Ascending aorta (tissue), 2 donors: ENCODE results near the gene ASAP2. TPM values are rescaled to one million over a fixed set of nuclear protein-coding genes. Genes with fewer than 3 reads are reported as not detected.
A peak's percentile ranks its signal among the peaks of the same experiment; 100 is the strongest.

Experiments
- DNase-seq, 2 donors: peaks; one replicate each; pipeline ENCODE4 v3.0.0-alpha.2; 2019; ENCODE audit warnings: low spot score in 2 of 2
- H3K27ac ChIP-seq, 2 donors: fragments of 200-600 bp; sonication (generic); one replicate each; pipeline ENCODE4 v1.5.1; 2016 to 2017; ENCODE audit warnings: mild to moderate bottlenecking in 1 of 2
- H3K27me3 ChIP-seq: fragments of 200-600 bp; sonication (generic); one replicate; pipeline ENCODE4 v1.5.1; 2017
- H3K36me3 ChIP-seq, 2 donors: fragments of 200-600 bp; sonication (generic); one replicate each; pipeline ENCODE4 v1.5.1; 2016
- H3K4me1 ChIP-seq, 2 donors: fragments of 200-600 bp; sonication (generic); one replicate each; pipeline ENCODE4 v1.5.1; 2016 to 2017; ENCODE audit warnings: mild to moderate bottlenecking in 1 of 2
- H3K4me3 ChIP-seq, 2 donors: fragments of 200-600 bp; sonication (generic); one replicate each; pipeline ENCODE4 v1.5.1; 2016 to 2017; ENCODE audit warnings: mild to moderate bottlenecking in 1 of 2
- H3K9me3 ChIP-seq, 2 donors: fragments of 200-600 bp; sonication (generic); one replicate each; pipeline ENCODE4 v1.5.1; 2016
- intact Hi-C: fragments of 100-400 bp; cut with DNase I; formaldehyde crosslinking; loops from one replicate; pipeline ENCODE4 v1.15.1; 2023
- total RNA-seq: library from RNA; depleted of rRNA; stranded (reverse); fragments of >200 nt; gene quantifications from one replicate; pipeline ENCODE4 v1.1.0, GENCODE V29; 2016
- TF ChIP-seq, protein P1 (sequence below), 3 experiments: fragments of 200-600 bp in 2 of 3; fragments of 450-650 bp in 1 of 3; sonication (generic) in 2 of 3; IDR thresholded peaks; one replicate each; pipeline ENCODE4 v1.5.1; 2016 to 2019; ENCODE audit warnings: antibody characterized with exemption in 3 of 3, mild to moderate bottlenecking in 1 of 3, moderate library complexity in 1 of 3

Gene ASAP2
- total RNA-seq, 1 donor from 2014 or later, result 56.9 TPM

DNA sequence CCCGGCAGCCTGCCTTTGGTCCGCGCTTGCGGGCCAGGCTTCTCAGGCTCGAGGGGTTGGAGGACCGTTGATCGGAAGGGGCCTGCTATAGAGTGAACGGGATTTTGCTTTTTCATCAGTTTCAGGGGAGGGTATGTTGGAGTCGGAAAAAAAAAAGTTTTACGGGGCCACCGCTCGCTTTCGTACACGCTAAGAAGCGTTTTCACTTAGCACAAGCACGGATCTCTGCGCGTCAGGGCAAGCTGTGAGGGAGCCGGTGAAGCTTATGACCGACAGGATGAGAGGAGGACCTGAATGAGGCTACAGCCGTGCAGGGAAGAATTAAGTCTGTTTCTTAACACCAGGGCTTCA lies 217.3 kb downstream of the ASAP2 start:
- H3K9me3 ChIP-seq, result no peaks in the 10 kb centered on the region
- TF ChIP-seq, protein P1, sequence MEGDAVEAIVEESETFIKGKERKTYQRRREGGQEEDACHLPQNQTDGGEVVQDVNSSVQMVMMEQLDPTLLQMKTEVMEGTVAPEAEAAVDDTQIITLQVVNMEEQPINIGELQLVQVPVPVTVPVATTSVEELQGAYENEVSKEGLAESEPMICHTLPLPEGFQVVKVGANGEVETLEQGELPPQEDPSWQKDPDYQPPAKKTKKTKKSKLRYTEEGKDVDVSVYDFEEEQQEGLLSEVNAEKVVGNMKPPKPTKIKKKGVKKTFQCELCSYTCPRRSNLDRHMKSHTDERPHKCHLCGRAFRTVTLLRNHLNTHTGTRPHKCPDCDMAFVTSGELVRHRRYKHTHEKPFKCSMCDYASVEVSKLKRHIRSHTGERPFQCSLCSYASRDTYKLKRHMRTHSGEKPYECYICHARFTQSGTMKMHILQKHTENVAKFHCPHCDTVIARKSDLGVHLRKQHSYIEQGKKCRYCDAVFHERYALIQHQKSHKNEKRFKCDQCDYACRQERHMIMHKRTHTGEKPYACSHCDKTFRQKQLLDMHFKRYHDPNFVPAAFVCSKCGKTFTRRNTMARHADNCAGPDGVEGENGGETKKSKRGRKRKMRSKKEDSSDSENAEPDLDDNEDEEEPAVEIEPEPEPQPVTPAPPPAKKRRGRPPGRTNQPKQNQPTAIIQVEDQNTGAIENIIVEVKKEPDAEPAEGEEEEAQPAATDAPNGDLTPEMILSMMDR (IDR thresholded peaks at IDR 0.05), result no peak
- peak overlapping the region; percentile 91 to 94 for H3K27ac ChIP-seq
- intact Hi-C loops, result loop anchor here (1.0 to 10.0 kb wide), 6 partner anchors 51 to 419 kb away; partner anchors contain the start of genes ADAM17, ASAP2, IAH1 and MBOAT2
- no peak for DNase-seq
- H3K36me3 ChIP-seq, result peaks cover under 1 to 2% of the 10 kb centered on the region in 2 donors
- H3K27me3 ChIP-seq, result no peaks in the 10 kb centered on the region
- peaks cover 7 to 33% of the 10 kb centered on the region in 2 donors for H3K4me1 ChIP-seq
- H3K4me3 ChIP-seq, result peak overlapping the region; percentile 83 to 93

DNA sequence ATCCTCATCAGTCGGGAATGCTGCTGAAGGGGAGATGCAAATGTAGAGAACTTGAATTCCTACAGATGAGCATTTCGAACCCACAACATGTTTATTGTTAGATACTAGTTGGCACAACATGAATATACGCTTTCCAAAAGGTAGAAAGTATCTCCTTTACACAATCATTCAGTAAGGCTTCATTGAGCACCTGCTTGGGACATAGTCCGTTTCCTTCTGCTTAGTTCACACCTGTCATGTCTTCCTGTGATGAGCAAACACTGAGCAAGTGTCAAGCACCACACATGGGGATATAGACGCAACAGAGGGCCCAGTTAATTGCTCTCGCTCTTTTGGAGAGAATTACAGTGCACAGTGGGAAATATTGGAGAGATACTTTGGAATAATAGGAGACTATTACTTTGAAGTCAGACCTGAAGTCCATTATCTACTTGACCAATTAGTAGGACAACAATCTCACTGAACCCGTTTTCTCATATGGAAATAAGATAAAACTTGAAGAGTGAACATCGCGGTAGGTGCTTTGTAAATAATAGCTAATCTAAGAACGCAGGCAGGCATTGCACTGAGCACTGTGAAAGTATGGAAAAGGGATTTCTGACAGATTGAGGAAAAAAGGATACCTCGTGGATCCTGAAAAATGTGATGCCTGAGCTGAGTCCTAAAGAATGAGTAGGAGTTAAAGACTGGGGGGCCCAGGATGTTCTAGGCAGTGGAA lies 218.0 kb downstream of the ASAP2 start:
- Histone ChIP-seq H3K27me3 (no peaks in the 10 kb centered on the region), H3K4me1 (peaks cover 7 to 33% of the 10 kb centered on the region in 2 donors), H3K4me3 (peak overlapping the region; percentile 83 to 93), H3K9me3 (no peaks in the 10 kb centered on the region), H3K27ac (no peak overlapping the region), H3K36me3 (peaks cover 5 to 7% of the 10 kb centered on the region in 2 donors)
- TF ChIP-seq, protein P1 (IDR thresholded peaks at IDR 0.05), result no peak
- DNase-seq, result no peak
- intact Hi-C loops, result loop anchor here (5.0 to 10.0 kb wide), 2 partner anchors 217 to 420 kb away; partner anchors contain the start of genes ASAP2 and MBOAT2

DNA sequence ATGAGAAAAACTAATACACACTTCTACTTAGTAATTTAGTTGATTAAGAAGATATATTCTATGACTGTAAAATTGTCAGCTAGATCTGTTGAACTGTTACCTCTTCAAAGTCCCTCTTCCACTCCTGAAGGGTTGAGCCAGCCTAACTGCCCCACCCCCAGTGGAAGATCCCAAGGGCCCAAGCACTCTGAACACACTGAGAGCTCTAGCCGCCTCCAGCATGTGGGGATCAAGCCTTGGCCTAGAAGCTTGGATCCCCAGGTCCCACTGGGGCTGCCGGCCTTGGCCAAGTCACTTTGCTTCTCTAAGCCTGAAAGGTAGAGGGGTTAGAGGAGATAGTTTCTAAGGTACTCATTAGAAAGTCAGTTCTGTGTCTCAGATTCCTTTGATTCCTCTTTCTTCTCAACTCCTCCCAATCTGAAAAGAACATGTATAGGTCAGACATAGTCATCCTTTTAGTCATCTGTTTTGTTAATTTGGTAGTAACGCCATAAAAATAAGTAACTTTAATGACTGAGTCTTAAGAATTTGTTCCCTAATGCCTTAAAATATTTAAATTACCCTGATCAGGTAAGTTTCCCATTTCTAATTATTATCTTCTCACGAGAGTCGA lies 222.5 kb downstream of the ASAP2 start:
- TF ChIP-seq, protein P1 (IDR thresholded peaks at IDR 0.05), result no peak
- H3K36me3 ChIP-seq, result peaks cover 33 to 50% of the 10 kb centered on the region in 2 donors
- no peak overlapping the region for H3K27ac ChIP-seq
- H3K4me1 ChIP-seq, result peaks cover 0 to 10% of the 10 kb centered on the region in 2 donors
- H3K27me3 ChIP-seq, result no peaks in the 10 kb centered on the region
- intact Hi-C loops, result loop anchor here (10.0 kb wide), 1 partner anchor 424 kb away; the partner anchor contains the start of gene MBOAT2
- H3K4me3 ChIP-seq, result no peak overlapping the region
- DNase-seq, result no peak
- H3K9me3 ChIP-seq, result no peaks in the 10 kb centered on the region

DNA sequence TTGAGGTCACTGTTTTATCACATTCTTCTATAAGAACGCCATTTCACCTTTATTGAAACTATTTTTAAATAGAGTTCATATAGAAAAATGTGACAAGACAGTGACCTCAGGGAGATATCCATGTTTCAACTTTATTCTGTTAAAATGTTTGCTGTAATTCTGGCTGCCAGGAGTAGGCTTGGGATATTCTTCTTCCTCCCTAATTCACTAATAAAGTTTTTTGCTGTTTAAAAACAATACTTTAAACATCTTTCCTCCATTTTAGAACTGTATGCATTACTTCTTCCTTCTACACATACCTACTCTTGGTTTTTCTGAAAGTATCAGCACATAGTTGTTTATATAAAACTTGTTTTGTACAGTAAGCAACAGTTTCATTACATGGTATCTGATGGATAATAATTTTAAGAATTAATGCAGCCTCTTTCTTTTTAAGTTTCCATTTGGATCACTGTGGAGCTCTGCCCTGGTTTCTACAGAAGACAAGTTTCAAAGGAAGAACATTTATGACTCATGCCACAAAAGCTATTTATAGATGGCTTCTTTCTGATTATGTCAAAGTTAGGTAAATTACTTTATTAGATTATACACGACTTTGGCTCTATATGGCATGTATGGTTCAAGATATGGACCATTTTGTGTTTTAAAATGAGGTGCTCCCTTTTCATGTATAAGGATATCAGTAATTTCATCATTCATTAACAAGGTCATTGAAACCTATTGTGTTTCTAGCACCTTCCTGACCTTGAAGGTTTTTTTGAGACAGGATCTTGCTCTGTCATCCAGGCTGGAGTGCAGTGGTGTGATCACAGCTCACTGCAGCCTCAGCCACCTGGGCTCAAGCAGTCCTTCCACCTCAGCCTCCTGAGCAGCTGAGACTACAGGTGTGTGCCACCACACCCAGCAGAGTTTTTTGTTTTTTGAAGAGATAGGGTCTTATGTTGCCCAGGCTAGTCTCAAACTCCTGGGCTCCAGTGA lies 224.0 kb downstream of the ASAP2 start:
- no peak overlapping the region for H3K27ac ChIP-seq
- DNase-seq, result no peak
- peaks cover 40 to 61% of the 10 kb centered on the region in 2 donors for H3K36me3 ChIP-seq
- H3K27me3 ChIP-seq, result no peaks in the 10 kb centered on the region
- H3K4me3 ChIP-seq, result no peak overlapping the region
- TF ChIP-seq, protein P1 (IDR thresholded peaks at IDR 0.05), result no peak
- intact Hi-C loops, result no loop called here
- H3K9me3 ChIP-seq, result no peaks in the 10 kb centered on the region
- H3K4me1 ChIP-seq, result no peaks in the 10 kb centered on the region

DNA sequence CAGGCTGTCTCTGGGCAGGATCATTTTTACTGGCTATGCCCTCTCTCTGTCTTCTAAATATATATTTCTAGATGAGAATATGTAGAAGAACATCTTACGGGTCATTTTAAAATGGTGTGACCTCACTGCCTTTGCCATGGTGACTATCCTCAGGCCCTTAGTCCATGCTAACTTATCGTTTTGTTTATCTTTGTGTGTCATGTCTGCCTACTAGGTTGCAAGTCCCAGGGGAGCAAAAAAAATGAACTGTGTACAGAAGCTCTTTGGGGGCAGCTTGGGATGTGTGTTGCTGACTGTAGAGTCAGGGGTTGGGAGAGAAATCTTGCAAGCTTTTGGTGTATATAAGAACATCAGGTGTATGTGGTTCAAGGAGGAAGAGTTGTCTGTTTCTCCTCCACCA lies 227.9 kb downstream of the ASAP2 start:
- no peak for DNase-seq
- TF ChIP-seq, protein P1 (IDR thresholded peaks at IDR 0.05), result no peak
- Histone ChIP-seq H3K4me3 (no peak overlapping the region), H3K4me1 (no peaks in the 10 kb centered on the region), H3K27ac (no peak overlapping the region), H3K27me3 (no peaks in the 10 kb centered on the region), H3K9me3 (no peaks in the 10 kb centered on the region), H3K36me3 (peaks cover 38 to 88% of the 10 kb centered on the region in 2 donors)
- intact Hi-C loops, result no loop called here
